Measurements from ENCODE around the gene SWT1.

Gene SWT1, protein sequence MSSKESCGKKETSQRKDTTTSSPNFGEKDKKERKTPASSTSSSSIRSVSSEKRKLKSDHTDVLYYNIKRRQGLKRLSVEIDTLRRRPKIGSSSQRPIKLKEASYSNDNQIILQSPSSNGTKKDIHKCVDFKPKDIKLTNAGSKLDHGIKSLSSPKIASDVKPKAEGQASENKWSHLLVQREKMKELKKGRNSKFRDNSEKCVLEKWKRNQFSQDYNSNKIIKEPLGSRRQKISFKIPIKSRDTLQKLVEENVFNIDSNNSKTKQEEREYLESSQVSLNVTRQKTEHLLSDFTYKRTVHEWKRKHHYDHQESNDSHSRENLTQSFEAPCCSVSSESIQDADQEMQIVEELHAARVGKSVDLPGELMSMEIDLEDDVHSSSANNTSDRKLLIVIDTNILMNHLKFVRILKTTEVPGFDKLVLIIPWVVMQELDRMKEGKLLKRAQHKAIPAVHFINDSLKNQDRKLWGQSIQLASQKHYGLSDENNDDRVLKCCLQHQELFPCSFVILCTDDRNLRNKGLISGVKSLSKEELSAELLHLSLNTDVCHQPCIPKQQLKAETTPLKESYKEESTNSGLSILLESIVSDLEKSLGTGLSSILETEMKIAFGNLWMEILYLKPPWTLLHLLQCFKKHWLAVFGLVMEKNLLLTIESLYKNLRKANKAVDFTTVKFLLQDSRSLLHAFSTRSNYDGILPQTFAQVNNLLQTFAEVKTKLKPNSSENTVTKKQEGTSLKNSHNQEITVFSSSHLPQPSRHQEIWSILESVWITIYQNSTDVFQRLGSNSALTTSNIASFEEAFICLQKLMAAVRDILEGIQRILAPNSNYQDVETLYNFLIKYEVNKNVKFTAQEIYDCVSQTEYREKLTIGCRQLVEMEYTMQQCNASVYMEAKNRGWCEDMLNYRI

DNA sequence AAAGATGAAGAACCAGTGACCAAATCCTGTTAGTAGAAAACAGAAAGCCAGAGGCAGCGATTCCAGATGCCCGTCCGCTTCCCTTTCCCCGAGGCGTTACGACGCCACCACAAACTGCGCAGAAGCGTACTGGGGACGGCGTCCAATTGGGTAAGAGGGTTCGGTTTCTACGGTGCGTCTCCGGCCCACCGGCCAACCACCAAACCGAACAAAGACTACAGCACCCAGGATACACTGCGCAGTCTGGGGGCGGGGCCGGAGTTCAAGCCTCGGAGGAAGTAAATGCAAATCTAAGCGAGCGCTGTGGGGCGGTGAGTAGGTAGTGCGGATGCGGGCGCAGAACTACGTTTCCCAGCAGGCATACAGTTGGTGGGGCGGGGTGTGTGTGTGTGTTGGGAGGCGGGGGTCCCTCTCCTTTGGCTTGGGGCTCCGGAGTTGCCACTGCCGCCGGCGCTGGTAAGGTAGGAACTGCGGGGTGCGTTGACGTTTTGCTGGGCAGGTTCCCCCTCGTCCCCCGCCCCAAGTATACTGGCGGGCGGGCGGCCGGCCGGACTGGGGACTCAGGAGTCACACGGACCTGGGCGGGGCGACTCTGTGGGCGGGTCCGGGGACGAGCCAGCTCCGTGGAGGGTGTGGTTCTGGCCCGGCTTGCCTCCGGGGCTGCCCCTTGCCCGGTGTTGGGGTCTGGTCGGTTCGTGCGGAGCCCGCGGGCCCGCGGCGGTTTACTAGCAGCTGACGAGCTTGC is at the start of gene SWT1, which contains the start of gene TRMT1L:
TSS of gene SWT1 (plus strand) at position 314 of the 745 bp plus-strand sequence. CDS start 3,675 bp downstream, outside the sequence.
TSS of gene TRMT1L (minus strand) at position 100 of the 745 bp plus-strand sequence. CDS start 241 bp downstream, outside the sequence.
- peak; percentile 99 for DNase-seq

DNA sequence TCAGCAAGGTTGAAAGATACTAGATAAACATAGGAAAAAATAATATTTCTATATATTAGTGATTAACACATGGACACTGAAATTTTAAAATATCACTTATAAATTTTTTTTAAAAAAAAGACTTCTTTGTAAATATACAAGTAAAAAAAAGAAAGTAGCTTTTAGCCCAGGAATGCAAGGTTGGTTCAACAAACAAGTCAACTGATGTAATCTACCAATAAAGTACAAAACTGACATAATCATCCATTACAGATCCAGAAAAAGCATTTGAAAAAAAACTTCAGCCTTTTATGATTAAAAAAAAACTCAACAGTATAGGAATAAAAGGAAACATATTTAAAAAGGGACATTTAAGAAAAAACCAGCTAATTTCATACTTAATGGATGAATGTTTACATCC is 48.6 kb upstream of the SWT1 start:
- no peak for DNase-seq

DNA sequence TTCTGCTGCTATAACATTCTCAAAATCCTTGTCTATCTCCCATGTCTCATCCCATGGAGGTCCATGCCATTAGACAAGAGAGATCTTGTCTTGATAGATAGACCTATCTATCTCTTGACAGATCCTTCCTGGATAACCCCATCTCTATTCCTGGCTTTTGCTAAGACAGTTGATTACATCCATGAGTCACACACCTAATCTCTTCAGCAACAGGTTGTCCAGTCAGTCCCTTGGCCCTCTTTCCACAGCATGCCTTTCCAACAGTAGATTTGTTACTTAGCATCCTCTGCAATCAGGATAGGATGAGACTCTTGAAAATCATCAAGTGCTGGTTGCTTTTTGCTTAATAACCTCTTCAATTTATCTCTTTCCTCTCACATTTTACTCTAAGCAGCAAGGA is 46.8 kb upstream of the SWT1 start:
- no peak for DNase-seq

DNA sequence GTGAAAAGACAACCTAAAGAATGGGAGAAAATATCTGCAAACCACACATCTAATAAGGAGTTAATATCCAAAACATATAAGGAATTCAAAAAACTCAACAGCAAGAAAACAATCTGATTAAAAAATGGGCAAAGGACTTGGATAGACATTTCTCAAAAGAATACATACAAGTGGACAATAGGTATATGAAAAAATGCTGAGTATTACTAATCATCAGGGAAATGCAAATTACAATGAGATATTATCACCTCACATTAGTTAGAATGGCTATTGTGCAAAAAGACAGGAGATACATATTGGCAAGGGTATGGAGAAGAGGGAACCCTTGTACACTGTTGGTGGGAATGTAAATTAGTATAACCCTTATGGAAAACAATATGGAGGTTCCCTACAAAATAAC is 45.1 kb upstream of the SWT1 start:
- DNase-seq, result no peak

DNA sequence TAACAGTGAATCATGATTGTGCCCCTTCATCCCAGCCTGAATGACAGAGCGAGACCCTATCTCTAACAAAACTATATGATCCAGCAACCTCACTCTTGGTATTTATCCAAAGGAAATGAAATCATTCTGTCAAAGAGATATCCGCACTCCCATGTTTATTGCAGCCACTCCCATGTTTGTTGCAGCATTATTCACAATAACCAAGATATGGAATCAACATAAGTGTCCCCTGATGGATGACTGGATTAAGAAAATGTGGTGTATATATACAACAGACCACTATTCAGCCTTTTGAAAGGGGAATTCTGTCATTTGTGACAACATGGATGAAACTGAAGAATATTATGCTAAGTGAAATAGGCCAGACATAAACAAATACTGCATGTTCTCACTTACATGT is 44.6 kb upstream of the SWT1 start:
- no peak for DNase-seq

DNA sequence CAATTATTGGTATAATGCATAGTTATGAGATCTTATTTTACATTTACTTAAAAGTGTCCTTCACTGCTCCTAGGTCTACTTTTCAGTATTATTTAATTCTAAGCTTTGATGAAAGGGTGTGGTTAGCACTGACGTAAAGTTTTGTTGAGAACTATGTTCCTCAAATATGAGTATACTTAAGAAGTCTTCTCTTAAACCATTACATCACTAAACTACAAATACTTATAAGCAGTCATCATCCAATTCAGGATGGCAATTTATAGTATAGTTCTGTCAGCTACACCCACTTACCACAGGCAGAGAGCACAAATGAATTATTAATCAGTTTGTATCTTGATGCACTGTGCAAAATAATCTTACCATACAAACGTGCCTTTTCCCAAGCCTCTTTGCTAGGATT is 27.3 kb upstream of the SWT1 start:
- no peak for DNase-seq

DNA sequence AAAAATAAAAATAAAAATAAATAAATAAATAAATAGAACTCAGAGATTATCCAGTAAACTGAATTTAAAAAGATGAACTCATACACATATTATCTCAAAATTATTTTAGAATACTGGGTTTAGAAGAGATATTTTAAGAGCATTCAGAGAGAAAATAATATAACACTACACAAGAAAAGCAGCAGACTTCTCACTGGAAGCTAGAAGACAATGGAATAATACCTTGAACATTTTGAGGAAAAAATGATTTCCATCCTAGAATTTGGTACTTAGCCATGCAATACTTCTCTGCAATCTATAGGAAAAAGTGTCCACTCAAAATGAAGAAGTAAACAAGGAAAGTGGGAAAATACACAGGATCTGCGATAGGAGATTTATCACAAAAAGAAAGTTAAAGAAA is 24.4 kb upstream of the SWT1 start:
- no peak for DNase-seq

DNA sequence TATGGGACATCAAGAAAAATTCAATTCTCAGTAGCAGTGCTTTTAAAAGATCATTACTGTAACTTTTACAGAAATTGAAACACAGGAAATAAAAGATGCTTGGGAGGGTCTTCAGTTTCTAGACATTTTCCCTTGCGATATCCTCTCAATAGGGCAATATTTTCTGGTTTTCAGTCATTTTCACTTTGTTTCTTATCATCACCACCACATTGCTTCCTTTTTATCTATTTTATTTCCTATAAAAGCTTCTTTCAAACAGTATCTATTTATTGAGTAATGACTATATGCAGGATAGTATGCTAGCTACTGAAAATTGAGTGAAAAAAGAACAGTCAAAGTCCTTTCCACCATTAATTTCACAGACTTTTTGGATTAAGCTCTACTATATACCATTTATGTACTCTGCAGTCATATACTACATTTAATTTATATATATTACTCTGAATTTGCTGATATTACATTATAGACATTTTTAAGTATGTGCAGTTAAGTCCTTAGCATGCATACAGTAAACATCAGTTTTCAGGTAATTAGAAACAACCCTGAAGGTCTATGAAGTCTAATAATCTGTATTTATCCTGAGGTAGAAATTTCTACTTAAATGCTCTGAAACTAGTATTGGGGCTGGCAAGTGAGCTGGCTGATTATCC is 18.9 kb upstream of the SWT1 start:
- DNase-seq, result no peak

DNA sequence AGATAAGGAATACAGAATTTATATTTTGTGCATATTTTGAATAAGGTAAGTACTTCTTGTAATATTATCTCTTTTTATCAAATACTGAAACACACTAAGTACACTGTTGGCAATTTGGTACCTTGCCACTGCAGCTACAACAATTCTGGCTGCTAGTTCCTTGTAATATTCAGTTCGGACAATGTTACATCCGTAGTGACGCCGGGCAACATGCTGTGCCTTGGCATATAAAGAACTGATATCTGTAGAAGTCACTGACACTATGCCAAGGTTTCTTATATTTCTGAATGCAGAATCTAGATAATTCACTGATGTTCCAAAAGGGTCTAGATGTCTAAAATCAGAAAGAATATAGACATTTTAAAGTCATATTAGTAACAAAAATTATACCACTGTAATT is 17.7 kb upstream of the SWT1 start:
- no peak for DNase-seq

DNA sequence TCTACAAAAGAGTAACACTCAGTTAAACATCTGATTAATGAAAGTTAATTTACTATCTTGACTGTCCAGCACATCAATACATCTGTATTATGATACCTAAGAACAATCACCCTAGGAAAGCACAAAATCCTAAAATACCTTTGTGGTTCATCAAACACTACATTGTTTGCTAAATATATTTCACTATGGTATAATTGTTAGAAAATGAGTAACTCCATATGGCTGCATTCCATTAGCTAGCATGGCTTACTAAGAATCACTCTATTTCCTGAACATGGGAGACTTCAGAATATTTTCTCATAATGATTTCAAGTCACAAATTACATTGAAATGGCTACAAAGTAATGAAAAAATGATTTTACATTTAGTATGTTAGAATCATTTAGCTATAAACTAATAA is 12.7 kb upstream of the SWT1 start:
- no peak for DNase-seq

DNA sequence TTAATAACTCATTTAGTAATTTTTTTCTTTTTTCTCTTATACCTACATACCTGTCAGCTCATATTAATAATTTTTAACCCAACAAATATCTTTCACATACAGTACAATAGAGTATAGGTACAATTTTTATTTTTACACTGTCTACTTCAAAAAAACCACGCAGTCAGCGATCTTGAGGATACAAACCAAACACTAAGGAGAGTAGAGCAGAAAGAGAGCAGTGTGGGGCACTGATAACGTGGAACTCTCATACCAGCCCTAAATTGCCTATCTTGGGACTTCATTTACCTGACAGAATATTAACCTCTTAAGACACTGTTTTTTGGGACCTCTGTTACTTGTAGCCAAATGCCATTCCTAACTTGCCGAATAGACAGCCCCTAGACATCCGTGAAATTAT is 5.8 kb upstream of the SWT1 start:
- DNase-seq, result no peak

DNA sequence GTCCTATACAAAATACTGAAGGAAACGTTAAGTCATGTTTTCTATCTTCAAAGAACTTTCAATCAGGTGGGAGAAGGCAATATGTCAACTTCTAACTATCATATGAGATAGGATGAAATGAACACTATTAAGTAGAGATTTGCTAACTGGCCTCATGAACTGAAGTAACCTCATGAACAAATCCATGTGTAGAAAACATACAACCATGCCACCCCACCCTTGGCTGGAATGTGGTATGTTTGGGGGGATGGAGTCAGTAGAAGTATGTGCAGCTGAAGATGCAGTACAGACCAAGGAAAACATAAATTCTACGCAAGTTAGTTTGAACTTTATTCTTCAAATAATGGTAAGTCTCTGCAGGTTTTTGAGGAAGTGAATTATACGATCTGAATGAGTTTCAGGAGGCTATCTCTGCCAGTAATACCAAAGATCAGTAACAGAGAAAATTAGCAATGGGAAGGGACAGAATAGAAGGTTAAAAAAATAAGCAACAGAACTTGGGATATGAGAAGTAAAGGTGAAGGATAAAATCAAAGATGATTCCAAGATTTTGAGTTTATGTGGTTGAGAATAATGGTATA is 4.7 kb upstream of the SWT1 start:
- no peak for DNase-seq

DNA sequence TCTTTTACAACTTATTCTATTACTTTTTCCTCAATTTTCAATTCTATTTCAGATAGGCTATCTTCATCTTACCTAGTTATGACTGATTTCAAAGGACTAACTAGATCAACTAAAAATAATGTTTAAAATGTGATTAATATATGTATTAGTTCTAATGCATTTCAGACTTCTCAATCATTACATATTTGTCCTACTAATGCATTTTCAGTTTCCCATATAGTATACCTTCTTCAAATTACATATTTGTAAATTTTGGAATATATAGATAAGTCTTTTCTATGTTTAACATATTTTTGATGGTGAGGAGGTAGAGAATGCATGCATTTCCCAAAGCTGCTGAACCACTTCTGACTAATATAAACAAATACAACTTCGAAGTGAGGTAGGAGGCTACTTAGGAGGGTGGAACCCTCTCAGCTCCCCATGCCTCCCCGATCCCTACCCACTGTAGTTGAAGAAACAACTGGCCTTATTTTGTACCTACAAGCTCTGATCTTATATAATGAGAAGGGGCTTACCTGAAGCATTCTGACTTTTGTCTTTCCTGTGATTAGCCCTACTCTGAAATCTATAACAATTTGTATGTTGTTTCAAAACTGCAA is 2.0 kb upstream of the SWT1 start:
- DNase-seq, result no peak

DNA sequence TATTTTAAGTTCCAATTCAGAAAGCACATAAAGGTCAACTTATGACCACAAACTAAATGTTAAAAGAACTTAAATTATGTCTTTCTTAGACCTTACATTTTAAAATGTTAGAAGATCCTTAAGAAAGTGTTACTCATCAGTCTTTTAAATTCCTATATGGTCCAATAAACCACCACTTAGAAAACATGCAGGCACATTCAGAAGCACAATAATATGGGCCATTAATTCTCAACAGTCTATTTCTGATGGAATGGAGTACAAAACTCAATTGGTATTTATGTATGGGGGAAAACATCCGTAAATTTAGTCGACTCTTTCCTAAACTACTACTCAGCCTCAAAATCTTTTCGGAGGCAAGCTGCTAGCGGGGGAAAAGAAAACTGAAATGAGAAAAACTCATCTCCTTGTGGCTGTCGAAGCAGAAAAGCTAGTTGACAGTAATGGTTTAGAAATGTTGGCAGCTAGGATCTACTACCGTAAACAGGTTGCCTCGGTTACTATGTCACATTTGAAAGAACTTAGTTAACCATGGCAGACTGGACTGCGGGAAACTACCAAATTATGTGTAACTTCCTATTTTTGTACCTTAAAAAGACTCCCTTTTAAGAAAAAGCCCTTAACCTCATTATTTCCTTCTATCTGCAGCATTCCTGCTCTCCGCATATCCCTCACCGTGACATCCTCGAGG is 1.2 kb upstream of the SWT1 start:
- DNase-seq, result peak; percentile 72

DNA sequence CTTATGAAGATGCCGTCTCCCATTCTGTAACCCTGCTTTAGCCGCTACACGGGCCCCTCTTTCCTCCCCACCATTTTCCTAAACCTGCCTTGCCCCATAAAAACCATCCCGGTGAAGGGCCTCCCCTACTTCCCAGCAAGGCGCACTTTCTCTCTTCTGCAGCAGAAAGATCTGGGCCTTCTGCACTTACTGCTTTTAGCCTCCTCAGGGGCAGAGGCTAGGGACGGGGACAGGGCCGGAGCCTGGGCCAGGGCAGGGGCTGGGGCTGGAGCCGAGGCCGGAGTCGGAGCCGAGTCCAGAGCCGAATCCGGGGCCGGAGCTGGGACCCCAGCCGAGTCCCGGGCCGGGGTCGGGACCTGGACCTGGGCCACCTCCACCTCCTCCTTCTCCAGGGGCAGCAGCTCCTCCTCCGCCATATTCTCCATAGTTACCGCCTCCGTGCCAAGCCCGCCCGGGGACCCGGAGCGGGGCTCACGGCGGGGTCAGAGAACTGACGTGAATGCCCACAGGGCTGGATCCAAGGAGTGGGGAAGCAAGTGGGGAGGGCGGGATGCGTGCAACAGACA is 596 bp upstream of the SWT1 start:
- peak; percentile 51 for DNase-seq

DNA sequence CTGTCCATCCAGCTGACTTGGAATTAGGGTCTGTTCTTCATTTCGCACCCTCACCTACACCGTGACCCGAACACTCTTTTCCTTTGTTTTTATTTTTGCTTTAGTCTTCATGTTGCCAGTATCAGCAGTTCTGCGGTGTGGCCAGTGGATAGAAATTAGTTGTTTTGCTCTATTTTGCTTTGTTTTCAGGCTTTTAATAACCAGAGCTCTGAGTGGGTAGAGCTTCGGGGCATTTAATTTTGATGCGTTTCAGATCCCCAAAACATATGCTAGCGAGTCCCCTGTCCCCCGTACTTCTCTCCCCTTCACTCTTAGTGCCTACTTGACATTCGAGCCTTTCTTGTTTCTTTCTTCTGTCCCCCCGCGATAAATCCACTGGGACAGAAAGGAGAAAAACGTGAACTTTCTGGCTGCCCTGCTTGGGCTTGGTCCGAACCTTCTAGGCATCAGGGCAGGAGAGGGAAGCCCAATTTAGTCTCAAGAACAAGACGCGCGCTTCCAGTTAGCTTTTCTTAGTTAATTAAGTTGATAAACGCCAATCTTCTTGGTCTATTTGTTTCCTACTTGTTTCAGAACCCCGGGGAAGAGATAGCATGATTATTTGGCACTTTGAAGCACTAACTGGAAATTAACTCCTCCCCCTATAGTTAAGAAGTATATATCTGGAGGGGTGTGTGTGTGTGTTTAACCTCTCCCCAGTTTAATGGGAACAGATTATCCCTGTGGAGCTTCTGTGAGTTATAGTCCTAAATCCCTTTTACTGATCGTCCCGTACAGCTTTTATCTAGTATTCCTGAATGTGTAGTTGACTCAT is 839 bp downstream of the SWT1 start:
- DNase-seq, result peak; percentile 31

DNA sequence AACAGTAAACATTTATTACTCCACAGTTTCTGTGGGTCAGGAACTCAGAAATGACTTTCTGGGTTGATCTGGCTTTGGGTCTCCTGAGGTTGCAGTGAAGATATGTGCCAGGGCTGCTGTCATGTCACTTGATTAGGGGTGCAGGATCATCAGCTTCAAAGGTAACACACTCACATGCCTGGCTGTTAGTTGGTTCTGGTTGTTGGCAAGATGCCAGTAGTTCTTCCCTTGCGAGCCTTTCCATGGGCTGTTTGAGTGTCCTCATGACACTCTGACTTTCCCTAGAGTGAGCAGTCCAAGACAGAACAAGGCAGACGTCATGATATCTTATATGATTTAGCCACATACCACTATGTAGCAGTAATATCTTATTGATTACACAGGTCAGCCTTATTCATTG is 1.8 kb downstream of the SWT1 start:
- no peak for DNase-seq

DNA sequence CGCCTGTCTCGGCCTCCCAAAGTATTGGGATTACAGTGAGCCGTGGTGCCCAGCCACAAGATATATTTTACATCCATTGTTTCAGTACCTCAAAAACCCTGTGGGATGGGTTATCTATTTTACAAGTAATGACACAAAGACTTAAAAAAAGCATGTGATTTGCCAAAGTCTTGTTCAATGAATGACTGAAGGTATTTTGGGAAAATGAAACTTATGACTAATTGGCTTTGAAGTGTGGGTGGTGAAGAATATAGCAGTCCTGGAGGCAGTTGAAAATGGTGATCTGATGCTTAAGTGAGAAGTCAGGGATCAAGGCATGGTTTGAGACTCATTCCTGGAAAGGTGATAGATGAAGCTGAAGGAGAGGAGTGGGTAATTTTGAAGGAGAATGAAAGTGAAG is 3.0 kb downstream of the SWT1 start:
- DNase-seq, result no peak

DNA sequence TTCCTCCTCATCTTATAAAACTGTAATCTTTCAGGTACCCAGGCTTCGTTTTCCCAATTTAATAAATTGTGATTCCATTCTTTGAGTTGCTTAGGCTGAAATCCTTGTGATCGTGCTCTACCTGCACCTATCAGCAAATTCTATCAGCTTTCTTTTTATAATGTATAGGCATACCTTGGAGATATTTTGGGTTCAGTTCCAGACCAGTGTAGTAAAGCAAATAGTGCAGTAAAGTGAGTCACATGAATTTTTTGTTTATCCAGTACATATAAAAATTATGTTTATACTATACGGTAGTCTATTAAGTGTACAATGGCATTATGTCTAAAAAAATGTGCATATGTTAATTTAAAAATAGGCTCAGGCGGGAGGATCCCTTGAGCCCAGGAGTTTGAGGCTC is 5.5 kb downstream of the SWT1 start:
- DNase-seq, result no peak

DNA sequence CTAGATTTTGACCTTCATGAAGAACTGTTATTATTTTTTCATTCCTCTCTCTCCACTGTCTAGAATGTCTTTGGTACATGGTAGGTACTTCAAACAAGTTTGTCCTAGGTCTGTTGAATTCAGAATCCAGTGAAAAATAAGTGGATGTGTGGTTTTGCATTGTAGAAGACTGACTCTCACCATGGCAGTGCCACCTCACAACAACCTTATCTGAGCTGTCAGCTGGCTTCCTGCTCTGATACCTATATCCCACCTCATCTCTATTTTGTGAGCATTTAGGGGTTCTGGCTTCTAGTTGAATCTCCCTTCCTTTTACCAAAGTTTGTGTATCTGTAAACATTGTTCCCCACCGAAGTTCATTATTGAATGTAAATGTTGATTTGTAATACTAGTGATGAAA is 9.1 kb downstream of the SWT1 start:
- DNase-seq, result no peak

Data from DMS79 treated with DMSO at 0.1 percent for 48 hours (cell line).